ENCODE data around the gene PRSS1. TPM values are rescaled to one million over a fixed set of nuclear protein-coding genes. Genes with fewer than 3 reads are reported as not detected.
A peak's percentile ranks its signal among the peaks of the same experiment; 100 is the strongest.

Gene PRSS1
- total and polyA plus RNA-seq, 2 donors (not counting 1 experiment from before 2014, with no cell fraction given) = not detected

- Histone ChIP-seq H3K4me3 (ENCODE audit: control extremely low read depth in 1 of 5, extremely low read depth in 1 of 5, insufficient read depth in 1 of 5, low read depth in 2 of 5, low read length in 4 of 5) (no peak overlapping the region), H3K4me2 (replicated peaks; ENCODE audit: low read depth, low read length, poor library complexity, severe bottlenecking) (peak overlapping the region; percentile 22)
- H3K27ac Mint-ChIP-seq = peak overlapping the region; percentile 83
Observed at GRCh38 chr7:142788303-142789289, 39.3 kb downstream of the PRSS1 start.

More at GRCh38 chr7:142788303-142789289, 39.3 kb downstream of the PRSS1 start:
- Histone ChIP-seq H3K27me3 (replicated peaks in 1 of 4; ENCODE audit: control extremely low read depth in 1 of 4, control insufficient read depth in 3 of 4, insufficient read depth in 4 of 4, low read length in 3 of 4) (no peaks in the 10 kb centered on the region), H4K20me1 (ENCODE audit: control insufficient read depth, insufficient read depth, low read length, poor library complexity, severe bottlenecking) (no peaks in the 10 kb centered on the region), H3K27ac (ENCODE audit: low read length in 2 of 2) (no peak overlapping the region), H3K9ac (ENCODE audit: low read length) (no peak overlapping the region), H3K9me3 (ENCODE audit: control extremely low read depth in 1 of 3, control insufficient read depth in 2 of 3, insufficient read depth in 1 of 3, low read length in 2 of 3) (no peaks in the 10 kb centered on the region), H3K79me2 (ENCODE audit: control insufficient read depth, insufficient read depth, low read length) (no peaks in the 10 kb centered on the region), H3K36me3 (replicated peaks in 1 of 2; ENCODE audit: control extremely low read depth in 1 of 2, control insufficient read depth in 1 of 2, extremely low read depth in 1 of 2, insufficient read depth in 2 of 2, low read length in 1 of 2) (no peaks in the 10 kb centered on the region), H2AFZ (ENCODE audit: insufficient read depth, low read depth, low read length, poor library complexity, severe bottlenecking) (peak overlapping the region; percentile 44), H3K4me1 (ENCODE audit: control insufficient read depth in 2 of 2, insufficient read depth in 2 of 2, low read length in 2 of 2) (peaks cover 35 to 49% of the 10 kb centered on the region in 2 donors)
- 95% methylated on average over 8 of the region's 10 CpGs for WGBS (ENCODE audit: insufficient coverage)
- no peak for TF ChIP-seq EZH2 (IDR thresholded peaks at IDR 0.05; ENCODE audit: borderline replicate concordance, insufficient read depth, low read depth, low read length, poor library complexity, severe bottlenecking)
- no peak for TF ChIP-seq CTCF (IDR thresholded peaks at IDR 0.05)
- Mint-ChIP-seq H3K4me3 (no peak overlapping the region), H3K4me1 (peaks cover 61% of the 10 kb centered on the region), H3K9me3 (ENCODE audit: insufficient read depth) (peaks cover under 1% of the 10 kb centered on the region), H3K27me3 (no peaks in the 10 kb centered on the region)
- intact Hi-C loops (cut with micrococcal nuclease) = no loop called here
- ATAC-seq (ENCODE audit: low read depth) = no peak
- CTCF ChIA-PET = interaction anchor here (0.8 to 32.8 kb wide), 9 partner anchors 9 to 160 kb away, joined by 3 to 1138 read pairs (median 4); no protein-coding TSS in a partner anchor
- no peak for DNase-seq
- POLR2A ChIA-PET = interaction anchor here (8.5 to 18.8 kb wide), 2 partner anchors 7 to 22 kb away, joined by 205 to 961 read pairs; no protein-coding TSS in a partner anchor

Data from B cell (primary cell).